Mucosa of rectum (tissue), 2 donors: ENCODE results near the gene METTL1.

Experiments
- H3K27ac ChIP-seq, 2 donors: one replicate each; pipeline ENCODE4 v1.7.0; 2013; ENCODE audit warnings: inconsistent platforms in 2 of 2, low read depth in 2 of 2, low read length in 2 of 2
- H3K27me3 ChIP-seq, 2 donors: one replicate each; pipeline ENCODE4 v1.7.0; 2013; ENCODE audit warnings: low read length in 2 of 2; ENCODE audit not compliant: control insufficient read depth in 2 of 2, insufficient read depth in 2 of 2
- H3K36me3 ChIP-seq, 2 donors: one replicate each; pipeline ENCODE4 v1.7.0; 2013; ENCODE audit warnings: low read length in 2 of 2; ENCODE audit not compliant: control insufficient read depth in 2 of 2, insufficient read depth in 2 of 2
- H3K4me1 ChIP-seq, 2 donors: one replicate each; pipeline ENCODE4 v1.7.0; 2013; ENCODE audit warnings: low read length in 2 of 2, mild to moderate bottlenecking in 1 of 2; ENCODE audit not compliant: control insufficient read depth in 2 of 2, insufficient read depth in 2 of 2
- H3K4me3 ChIP-seq, 2 donors: one replicate each; pipeline ENCODE4 v1.7.0; 2013; ENCODE audit warnings: low read length in 2 of 2
- H3K9ac ChIP-seq, 2 donors: one replicate each; pipeline ENCODE4 v1.7.0; 2013; ENCODE audit warnings: low read length in 2 of 2, low read depth in 1 of 2, mild to moderate bottlenecking in 1 of 2
- H3K9me3 ChIP-seq, 2 donors: one replicate each; pipeline ENCODE4 v1.7.0; 2013; ENCODE audit warnings: low read length in 2 of 2; ENCODE audit not compliant: control insufficient read depth in 2 of 2
- donor health status: healthy.
- donor health status: Normal muscosa, but diverticular disease.

Gene METTL1

DNA sequence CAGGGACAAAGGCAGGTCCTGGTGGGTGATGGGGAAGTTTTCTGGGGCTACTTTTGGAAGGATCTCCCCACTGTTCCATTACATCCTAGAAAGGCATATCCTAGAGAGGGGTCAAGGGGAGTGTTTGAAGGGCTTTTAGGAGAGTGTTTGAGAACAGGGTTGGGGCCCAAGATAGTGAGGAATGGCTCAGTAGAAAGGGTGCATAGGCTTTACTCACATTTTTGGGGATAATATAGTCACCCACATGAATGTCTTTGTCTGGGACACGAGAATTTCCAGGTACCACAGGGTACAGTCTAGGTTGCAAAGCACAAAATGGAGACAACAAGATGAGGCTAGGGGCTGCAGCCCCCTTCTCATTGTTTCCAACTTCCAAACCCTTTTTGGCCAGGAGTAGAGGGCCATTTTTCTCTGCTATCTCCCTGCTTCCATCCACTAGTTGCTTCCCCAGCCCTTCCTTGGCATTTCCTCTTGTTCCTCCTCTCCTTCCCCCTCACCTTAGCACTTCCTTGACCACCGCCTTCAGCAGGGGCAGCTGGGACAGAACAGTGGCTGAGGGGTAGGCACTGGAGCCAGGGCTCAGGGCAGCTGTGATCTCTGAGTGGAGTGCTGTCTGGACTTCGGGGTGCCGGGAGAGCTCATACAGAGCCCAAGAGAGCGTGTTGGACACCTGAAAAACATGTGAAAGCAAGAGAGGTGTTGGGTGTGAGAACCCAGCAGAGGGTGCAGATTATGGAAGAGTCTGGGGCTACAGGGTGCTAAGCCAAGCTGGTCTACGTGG is 7.8 kb downstream of the METTL1 start:
- H3K27me3 ChIP-seq: peaks cover 32% of the 10 kb centered on the region in 2 donors
- peaks cover 20 to 29% of the 10 kb centered on the region in 2 donors for H3K4me1 ChIP-seq
- no peaks in the 10 kb centered on the region for H3K9me3 ChIP-seq
- H3K4me3 ChIP-seq: peak overlapping the region; percentile 56 to 81
- peak overlapping the region in 1 of 2 donors; percentile 52 for H3K9ac ChIP-seq
- H3K36me3 ChIP-seq: peaks cover 2 to 5% of the 10 kb centered on the region in 2 donors
- H3K27ac ChIP-seq: no peak overlapping the region

DNA sequence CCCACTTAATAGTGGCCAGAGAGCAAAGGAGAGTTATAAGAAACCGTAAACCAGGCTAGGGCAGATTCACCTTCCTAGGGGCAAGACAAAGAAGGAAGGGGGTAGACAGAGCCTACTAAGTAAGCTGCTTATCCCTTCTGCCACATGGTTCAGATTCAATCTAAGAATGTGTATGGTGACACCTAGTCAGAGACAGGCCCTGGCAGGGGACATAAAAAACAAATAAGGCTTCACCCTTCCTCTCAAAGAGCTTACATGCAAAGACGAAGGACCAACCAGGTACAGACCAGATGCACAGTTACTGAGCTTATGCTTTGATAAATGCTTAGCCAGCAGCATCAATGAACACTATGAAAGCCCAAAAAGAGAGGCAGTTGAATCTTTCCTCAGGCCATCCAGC is 9.4 kb downstream of the METTL1 start:
- Histone ChIP-seq H3K4me1 (peaks cover 20 to 31% of the 10 kb centered on the region in 2 donors), H3K27me3 (peaks cover 32% of the 10 kb centered on the region in 2 donors), H3K4me3 (no peak overlapping the region), H3K9ac (no peak overlapping the region), H3K36me3 (peaks cover 7 to 16% of the 10 kb centered on the region in 2 donors), H3K27ac (no peak overlapping the region), H3K9me3 (no peaks in the 10 kb centered on the region)

DNA sequence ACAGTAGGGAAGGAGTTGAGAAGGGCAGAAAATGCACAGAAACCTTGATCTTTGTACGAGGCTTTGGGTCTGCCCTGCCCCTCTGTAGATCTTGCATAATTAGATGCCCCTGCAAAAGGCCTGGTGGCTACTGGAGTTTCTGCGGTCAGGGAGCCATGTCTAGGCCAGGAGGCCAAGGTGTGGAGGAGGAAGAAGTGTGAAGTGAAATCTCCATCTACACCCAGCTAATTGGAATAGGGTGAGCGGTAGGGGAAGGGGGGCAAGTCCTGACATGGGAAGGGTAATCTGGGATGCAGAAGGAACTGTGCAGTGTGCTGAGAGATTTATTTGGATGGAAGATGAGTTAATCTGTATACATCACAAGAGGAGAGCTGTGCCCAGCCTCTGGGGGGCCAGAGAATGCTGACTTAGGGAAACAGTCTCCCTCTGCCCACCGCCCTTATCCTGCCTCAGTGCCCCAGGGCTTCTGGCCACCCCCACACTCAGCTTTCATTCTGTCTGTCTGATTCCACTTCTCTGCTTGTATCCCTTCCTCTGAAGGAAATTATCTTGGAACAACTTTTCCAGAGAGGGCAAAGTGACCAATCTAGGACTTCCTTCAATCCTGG is 10.4 kb downstream of the METTL1 start:
- Histone ChIP-seq H3K36me3 (peaks cover 7 to 16% of the 10 kb centered on the region in 2 donors), H3K4me3 (no peak overlapping the region), H3K27ac (no peak overlapping the region), H3K27me3 (peaks cover 23 to 24% of the 10 kb centered on the region in 2 donors), H3K9ac (no peak overlapping the region), H3K9me3 (no peaks in the 10 kb centered on the region), H3K4me1 (peaks cover 16 to 29% of the 10 kb centered on the region in 2 donors)

DNA sequence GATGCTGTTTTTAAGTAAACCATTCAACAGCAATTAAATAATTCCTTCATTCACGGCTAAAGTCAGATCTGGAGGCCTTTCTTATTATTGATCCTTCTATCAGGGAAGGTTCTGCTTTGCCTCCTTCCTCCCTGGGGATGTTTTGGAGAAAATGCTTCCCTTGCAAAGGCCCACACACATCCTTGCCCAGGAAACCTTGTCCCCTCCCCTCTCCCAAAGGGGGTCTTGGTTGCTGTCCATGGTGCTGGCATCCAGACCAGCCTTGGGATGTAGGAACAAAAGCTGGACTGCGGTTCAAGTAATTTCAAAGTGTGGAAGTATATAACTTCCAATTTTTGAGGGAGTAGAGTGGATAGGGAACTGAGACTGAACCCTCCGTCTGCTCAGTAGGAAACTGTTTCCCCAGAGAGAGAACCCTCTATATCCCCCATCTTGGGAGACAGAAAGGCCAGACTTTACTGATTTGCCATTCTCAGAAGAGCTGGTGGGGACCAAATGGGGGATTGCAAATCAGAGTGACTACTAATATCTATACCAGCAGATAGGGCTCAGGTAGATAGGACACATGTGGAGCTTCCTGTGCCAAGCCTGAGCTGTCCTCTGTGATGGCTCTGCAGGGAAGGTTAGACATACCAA is 11.4 kb downstream of the METTL1 start:
- H3K4me3 ChIP-seq: no peak overlapping the region
- peaks cover 13 to 25% of the 10 kb centered on the region in 2 donors for H3K4me1 ChIP-seq
- H3K9me3 ChIP-seq: no peaks in the 10 kb centered on the region
- H3K27me3 ChIP-seq: peaks cover 13 to 15% of the 10 kb centered on the region in 2 donors
- no peak overlapping the region for H3K27ac ChIP-seq
- peaks cover 7 to 16% of the 10 kb centered on the region in 2 donors for H3K36me3 ChIP-seq
- no peak overlapping the region for H3K9ac ChIP-seq

DNA sequence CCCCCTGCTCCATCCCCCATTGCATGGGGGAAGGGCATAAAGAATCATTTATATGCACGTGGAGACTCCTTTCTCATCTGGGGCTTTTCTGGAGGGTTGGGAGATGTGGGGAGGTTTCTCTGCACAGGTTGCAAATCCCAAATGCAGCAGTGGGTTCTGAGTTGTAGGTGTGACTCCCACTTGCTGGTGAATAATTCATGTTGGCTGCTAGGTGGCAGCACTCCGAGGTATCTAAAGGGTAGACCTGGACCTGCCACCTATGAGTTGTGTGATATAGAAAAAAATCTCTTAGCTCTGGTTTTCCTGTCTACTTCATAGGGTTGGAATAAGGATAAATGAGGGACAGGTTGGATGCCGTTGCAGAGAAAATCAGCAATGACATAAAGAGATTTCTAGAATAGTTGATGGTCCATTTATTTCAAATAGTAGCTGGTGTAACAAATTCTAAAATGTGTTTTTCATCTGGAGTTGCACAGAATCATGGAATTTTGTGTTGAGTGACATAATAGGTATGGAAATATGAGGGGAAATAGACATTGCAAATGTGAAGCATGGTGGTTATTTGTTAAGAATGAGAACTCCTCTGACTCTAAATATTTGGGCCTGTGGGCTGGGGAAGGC is 12.4 kb downstream of the METTL1 start:
- H3K4me3 ChIP-seq: no peak overlapping the region
- H3K36me3 ChIP-seq: peaks cover 7 to 16% of the 10 kb centered on the region in 2 donors
- H3K27ac ChIP-seq: no peak overlapping the region
- no peak overlapping the region for H3K9ac ChIP-seq
- no peaks in the 10 kb centered on the region for H3K9me3 ChIP-seq
- H3K27me3 ChIP-seq: peaks cover 5 to 10% of the 10 kb centered on the region in 2 donors
- H3K4me1 ChIP-seq: peaks cover 12 to 18% of the 10 kb centered on the region in 2 donors

DNA sequence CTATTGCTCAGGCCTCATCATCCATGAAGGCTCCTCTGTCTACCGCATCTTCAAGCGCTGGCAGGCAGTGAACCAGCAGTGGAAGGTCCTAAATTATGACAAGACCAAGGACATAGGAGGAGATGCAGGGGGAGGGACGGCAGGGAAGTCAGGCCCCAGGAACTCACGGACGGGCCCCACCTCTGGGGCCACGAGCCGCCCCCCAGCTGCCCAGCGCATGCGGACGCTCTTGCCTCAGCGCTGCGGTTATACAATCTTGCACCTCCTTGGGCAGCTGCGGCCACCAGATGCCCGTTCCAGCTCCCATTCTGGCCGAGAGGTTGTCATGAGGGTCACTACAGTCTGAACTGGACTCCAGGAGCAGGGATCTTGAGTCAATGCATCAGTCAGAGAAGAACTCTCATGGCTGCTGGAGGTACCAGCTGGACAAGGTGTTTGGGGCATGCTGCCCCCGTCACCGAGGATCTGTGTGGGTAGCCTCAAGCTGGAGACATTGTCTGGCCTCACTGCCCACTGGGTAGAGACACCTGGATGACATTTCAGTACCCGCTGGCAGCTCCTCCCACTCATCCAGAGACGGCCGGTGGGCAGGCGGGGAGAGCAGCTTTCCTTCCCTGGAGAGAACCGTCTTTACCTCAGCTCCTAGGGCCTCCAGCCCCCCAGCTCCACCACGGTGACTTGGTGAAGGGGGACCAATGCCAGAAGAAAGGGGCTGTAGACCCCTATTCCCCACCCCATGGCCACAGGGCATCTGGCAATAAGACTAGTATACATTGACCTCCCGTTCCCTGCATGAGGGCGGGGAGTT is 13.1 kb downstream of the METTL1 start:
- Histone ChIP-seq H3K9me3 (no peaks in the 10 kb centered on the region), H3K27me3 (peaks cover 0 to 4% of the 10 kb centered on the region in 2 donors), H3K9ac (no peak overlapping the region), H3K27ac (no peak overlapping the region), H3K36me3 (peaks cover 7 to 16% of the 10 kb centered on the region in 2 donors), H3K4me3 (no peak overlapping the region), H3K4me1 (peaks cover 19 to 22% of the 10 kb centered on the region in 2 donors)

DNA sequence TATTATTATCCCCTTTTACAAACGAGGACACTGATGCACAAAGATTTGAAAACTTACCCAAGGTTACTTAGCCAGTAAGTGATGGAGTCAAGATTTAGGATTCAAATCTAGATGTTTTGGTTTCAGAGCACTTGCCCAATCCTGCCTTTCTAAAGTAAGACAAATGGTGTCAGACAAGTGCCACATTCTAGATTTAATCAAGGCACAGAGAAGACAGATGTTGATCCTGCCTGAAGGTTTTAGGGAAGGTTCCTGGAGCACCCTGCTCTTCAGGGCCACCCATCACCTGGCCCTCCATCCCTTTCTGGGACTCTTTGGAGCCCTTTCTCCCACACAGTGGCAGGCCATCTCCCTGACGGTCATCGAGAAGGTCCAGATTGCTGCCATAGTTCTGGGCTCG is 14.1 kb downstream of the METTL1 start:
- Histone ChIP-seq H3K4me3 (no peak overlapping the region), H3K36me3 (peaks cover 7 to 16% of the 10 kb centered on the region in 2 donors)

DNA sequence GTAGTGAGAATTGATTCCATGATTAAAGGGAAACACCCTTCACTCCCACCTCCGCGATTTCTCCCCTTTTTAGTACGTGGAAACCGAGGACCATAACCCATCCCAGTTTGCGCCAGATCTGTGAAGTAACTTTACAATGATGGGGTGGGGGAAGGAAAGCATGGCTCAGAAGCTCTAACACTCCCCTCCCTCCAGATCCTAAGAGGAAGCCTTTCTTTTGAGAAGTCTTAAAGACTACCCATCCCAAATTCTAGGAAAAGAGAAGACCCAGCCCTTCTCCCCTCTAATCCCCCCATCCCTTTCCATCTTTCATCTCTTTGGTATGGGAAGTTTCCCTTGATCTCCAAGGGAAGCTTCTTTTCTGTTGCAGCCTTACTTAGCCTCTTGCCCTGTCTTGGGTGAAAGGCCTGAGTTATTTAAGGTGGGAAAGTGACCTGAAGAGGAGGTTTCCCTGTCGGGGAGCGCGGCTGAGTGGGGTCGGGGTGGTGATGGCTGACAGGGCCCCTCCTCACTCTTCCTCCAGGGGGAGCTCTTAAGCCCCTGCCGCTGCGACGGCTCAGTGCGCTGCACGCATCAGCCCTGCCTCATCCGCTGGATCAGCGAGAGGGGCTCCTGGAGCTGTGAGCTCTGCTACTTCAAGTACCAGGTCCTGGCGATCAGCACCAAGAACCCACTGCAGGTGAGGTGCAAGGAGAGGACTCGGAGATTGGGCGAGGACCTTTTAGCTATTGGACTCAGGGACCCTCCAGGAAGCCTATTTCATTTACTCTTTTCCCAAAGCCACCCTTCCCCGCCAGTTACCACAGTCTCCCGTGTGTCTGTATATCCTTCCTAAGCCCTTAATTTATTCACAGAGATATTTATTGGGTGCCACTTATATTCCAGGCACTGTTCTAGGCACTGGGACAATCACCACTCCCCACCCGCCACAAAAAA is 15.2 kb downstream of the METTL1 start:
- H3K36me3 ChIP-seq: peaks cover 7 to 16% of the 10 kb centered on the region in 2 donors
- peak overlapping the region; percentile 60 to 76 for H3K4me3 ChIP-seq
- H3K27me3 ChIP-seq: no peaks in the 10 kb centered on the region
- peak overlapping the region in 1 of 2 donors; percentile 63 for H3K9ac ChIP-seq
- no peak overlapping the region for H3K27ac ChIP-seq
- no peaks in the 10 kb centered on the region for H3K9me3 ChIP-seq
- peaks cover 32 to 34% of the 10 kb centered on the region in 2 donors for H3K4me1 ChIP-seq

More for the DNA sequence above, 14.1 kb downstream of the METTL1 start:
- H3K27ac ChIP-seq: no peak overlapping the region
- H3K9me3 ChIP-seq: no peaks in the 10 kb centered on the region
- H3K27me3 ChIP-seq: no peaks in the 10 kb centered on the region
- H3K9ac ChIP-seq: no peak overlapping the region
- peaks cover 26 to 28% of the 10 kb centered on the region in 2 donors for H3K4me1 ChIP-seq
